Measurements from ENCODE around the gene LRRN2.

LRRN2 gene

DNA sequence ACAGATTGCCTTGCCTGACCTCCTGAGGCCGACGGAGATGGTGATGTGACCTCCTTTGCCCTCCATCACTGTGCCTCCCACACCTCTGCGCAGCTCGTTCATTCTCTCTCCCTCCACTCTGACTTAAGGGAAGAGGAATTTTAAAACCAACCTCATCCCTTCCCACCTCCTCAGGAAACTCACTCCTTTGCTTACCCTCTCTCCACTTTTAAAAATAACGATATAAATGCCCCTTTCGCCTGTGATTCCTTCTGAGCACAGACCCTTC is 21.2 kb downstream of the LRRN2 start:
- no peaks in the 10 kb centered on the region for H3K9me3 Mint-ChIP-seq
- H3K27me3 Mint-ChIP-seq: peaks cover 24% of the 10 kb centered on the region
- no peak overlapping the region for H3K4me3 Mint-ChIP-seq
- ATAC-seq: no peak
- no peak overlapping the region for H3K27ac Mint-ChIP-seq
- H3K4me1 Mint-ChIP-seq: no peaks in the 10 kb centered on the region
- no peaks in the 10 kb centered on the region for H3K36me3 Mint-ChIP-seq

DNA sequence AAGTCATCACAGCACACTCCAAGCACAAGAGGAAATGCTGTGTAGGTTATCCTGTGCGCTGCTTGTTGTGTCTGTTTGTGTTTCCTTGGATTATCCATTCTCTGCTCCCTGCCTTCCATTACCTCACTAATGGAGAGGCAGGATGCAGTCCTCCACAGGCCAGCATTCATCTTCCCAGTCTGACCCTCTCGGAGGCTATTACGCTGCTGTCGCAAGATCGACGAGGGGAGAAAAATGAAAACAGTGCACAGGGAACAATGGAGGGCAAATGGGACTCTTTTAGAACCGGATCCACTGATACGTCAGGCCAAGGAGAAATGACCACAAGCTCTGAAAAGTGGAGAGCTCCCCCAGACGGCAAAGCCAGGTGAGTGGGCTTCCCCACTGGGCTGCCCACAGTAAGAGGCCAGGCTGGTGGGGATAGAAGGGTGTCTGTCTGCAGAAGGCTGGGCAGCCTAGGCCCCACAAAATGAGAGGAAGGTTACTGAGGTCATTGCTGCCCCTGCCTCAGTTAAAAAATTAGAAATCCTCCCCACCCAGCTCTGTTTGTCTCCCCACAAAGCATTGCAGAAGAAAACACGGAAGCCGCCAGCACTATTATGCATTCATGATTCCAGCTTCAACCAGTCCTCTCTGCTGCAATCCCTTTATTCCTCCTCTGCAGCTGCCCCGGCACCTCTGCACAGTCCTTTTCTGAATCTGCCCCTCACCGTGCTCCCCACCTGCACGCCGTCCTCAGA is 21.7 kb downstream of the LRRN2 start:
- Mint-ChIP-seq H3K27ac (no peak overlapping the region), H3K4me1 (no peaks in the 10 kb centered on the region), H3K9me3 (no peaks in the 10 kb centered on the region), H3K36me3 (no peaks in the 10 kb centered on the region), H3K27me3 (peaks cover 24% of the 10 kb centered on the region), H3K4me3 (no peak overlapping the region)
- ATAC-seq: no peak

DNA sequence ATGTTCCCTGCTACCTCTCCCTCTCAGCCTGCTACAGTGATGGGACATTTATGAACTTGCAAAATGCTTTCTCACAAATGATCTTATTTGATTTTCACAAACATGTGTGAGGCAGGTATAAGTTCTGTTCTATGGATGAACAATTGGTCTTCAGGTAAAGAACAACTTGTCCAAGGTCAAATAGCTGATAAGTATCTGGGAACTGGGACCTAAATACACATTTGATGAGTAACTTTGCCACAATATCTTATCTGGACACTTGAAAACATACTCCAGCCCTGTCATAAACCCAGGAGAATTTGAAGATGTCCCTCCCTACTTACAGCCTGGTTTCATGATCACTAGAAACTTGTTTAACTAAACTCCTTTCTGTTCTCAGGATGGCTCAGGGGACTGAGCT is 23.0 kb downstream of the LRRN2 start:
- H3K4me3 Mint-ChIP-seq: no peak overlapping the region
- no peaks in the 10 kb centered on the region for H3K9me3 Mint-ChIP-seq
- no peaks in the 10 kb centered on the region for H3K36me3 Mint-ChIP-seq
- ATAC-seq: no peak
- H3K27ac Mint-ChIP-seq: no peak overlapping the region
- peaks cover 24% of the 10 kb centered on the region for H3K27me3 Mint-ChIP-seq
- no peaks in the 10 kb centered on the region for H3K4me1 Mint-ChIP-seq

DNA sequence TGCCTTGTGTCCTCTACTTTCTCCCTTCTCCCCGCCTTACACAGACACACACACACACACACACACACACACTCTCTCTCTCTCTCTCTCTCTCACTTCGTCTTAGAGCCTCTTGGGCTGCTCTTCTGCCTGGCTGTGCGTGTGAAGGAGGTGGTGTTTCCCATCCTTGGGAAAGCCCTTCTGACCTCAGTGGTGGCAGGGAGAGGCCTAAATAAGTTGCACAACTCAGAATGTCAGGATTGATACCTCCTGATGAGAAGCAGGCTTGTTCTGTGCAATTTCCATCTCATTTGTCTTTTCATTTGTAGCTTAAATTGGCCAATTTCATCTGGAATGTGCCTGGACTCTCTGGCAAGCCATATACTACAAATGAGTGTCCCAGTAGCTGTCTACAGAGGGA is 25.0 kb downstream of the LRRN2 start:
- H3K4me3 Mint-ChIP-seq: no peak overlapping the region
- no peaks in the 10 kb centered on the region for H3K9me3 Mint-ChIP-seq
- no peaks in the 10 kb centered on the region for H3K4me1 Mint-ChIP-seq
- no peak overlapping the region for H3K27ac Mint-ChIP-seq
- no peaks in the 10 kb centered on the region for H3K36me3 Mint-ChIP-seq
- no peak for ATAC-seq
- H3K27me3 Mint-ChIP-seq: peaks cover 31% of the 10 kb centered on the region

DNA sequence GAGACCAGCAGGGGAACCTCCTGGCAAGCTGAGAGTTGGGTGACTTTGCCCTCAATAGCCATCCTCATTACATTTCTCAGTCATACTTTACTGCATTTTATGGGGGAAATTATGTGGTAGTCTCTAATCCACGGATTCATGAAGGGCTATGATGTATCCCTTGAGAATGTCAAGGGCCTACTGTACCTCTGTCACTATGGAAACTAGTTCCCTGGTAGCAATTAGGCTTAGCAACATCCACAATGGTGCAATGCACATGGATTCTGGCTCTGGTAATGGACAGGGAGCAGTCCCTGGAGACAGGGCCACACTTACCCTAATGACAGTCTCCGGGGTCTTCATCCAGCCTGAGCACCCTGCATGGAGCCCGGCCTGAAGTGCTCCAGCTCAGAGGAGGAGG is 26.5 kb downstream of the LRRN2 start:
- Mint-ChIP-seq H3K27ac (no peak overlapping the region), H3K36me3 (no peaks in the 10 kb centered on the region), H3K27me3 (peaks cover 22% of the 10 kb centered on the region), H3K4me3 (no peak overlapping the region), H3K9me3 (no peaks in the 10 kb centered on the region), H3K4me1 (no peaks in the 10 kb centered on the region)
- ATAC-seq: no peak

DNA sequence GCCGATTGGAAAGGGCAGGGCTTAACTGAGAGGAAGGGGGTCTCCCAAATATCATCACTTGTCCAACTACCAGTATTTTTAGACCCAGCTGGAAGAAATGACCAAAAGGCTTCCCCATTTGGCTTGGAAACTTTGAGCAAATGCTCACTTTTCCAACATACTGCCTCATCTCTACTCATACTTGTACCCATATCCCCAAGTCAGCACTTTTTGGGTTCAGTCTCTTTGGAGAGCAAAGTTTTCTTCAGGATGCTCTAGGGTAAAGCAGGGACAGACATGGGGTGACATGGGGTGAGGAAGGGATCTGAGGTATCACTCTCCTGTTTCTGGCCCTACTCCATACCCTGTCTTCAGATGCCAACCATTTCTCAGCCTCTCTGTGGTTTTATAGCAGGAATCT is 27.2 kb downstream of the LRRN2 start:
- H3K27me3 Mint-ChIP-seq: peaks cover 17% of the 10 kb centered on the region
- no peaks in the 10 kb centered on the region for H3K9me3 Mint-ChIP-seq
- H3K36me3 Mint-ChIP-seq: no peaks in the 10 kb centered on the region
- no peak for ATAC-seq
- no peak overlapping the region for H3K27ac Mint-ChIP-seq
- H3K4me1 Mint-ChIP-seq: no peaks in the 10 kb centered on the region
- H3K4me3 Mint-ChIP-seq: no peak overlapping the region

DNA sequence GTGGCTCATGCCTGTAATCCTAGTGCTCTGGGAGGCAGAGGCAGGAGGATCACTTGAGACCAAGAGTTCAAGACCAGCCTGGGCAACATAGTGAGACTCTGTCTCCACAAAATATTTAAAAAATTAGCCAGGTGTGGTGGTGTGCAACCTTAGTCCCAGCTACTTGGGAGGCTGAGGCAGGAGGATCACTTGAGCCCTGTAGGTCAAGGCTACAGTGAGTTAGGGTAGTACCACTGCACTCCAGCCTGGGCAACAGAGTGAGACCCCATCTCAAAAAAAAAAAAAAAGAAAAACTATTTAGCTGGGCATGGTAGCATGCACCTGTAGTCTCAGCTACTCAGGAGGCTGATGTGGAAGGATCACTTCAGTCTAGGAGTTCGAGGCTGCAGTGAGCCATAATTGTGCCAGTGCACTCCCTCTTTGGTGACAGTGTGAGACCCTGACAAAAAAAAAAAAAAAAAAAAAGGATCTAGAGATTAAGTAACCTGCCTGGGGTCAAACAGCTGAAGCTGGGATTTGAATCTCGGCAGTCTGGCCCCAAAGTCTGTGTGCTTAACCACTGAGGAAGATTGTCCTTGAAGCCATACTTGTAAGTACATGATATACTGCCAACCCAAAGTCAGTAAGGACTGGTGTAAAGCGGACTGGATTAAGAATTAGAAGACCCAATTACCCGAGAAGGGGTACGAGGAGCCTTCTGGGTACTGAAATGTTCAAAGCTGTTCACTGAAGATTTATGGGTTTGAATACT is 31.8 kb downstream of the LRRN2 start:
- ATAC-seq: no peak
- no peaks in the 10 kb centered on the region for H3K4me1 Mint-ChIP-seq
- H3K27ac Mint-ChIP-seq: no peak overlapping the region
- H3K9me3 Mint-ChIP-seq: no peaks in the 10 kb centered on the region
- H3K4me3 Mint-ChIP-seq: no peak overlapping the region
- peaks cover 29% of the 10 kb centered on the region for H3K27me3 Mint-ChIP-seq
- no peaks in the 10 kb centered on the region for H3K36me3 Mint-ChIP-seq

DNA sequence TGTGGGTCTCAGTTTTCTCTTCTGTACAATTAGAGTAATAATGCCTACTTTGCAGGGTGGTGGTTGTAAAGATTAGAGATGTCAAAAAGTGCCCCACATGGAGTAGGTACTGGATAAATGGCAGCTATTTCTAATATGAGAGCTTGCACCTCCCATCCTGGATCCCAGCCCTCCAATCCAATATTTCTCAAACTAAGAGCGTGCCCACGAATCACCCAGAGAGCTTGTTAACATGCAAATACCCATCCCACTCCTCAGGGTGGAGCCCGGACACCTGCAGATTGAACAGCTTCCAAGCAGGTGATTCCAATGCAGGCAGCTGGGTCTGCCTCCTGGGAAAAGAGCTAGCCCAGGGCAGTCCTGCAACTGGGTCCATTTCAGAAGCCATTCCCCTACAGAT is 33.0 kb downstream of the LRRN2 start:
- H3K27ac Mint-ChIP-seq: no peak overlapping the region

DNA sequence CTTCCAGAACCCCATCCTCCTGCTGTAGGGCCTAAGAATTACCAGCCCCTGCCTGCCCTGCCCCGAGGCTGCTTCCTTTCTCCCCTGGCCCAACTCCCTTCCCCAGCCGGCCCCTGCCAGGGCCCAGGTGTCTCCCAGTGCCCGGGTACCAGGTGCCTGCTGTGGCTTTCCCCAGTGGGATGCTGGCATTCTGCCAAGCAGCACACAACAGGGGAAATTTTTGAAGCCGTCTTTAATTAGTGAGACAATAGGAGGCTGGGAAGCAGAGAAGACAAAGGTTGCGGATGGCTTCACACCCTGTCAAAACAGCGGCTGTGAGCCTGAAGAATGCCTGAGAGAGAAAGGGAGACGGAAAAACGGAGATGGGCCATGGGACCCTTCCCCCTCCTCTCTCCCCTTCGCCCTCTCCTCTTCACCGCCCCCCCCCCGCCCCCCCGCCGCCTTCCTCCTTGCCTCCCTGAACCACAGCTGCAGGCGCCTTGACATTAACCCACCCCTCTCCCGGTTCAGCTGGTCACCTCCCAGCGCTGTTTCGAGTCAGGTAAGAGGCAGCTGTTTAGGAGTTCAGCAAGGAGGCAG is 33.6 kb downstream of the LRRN2 start:
- Mint-ChIP-seq H3K27ac (no peak overlapping the region), H3K4me3 (no peak overlapping the region), H3K27me3 (peaks cover 29% of the 10 kb centered on the region), H3K9me3 (no peaks in the 10 kb centered on the region), H3K36me3 (no peaks in the 10 kb centered on the region), H3K4me1 (peaks cover 6% of the 10 kb centered on the region)
- no peak for ATAC-seq

More for the DNA sequence above, 33.0 kb downstream of the LRRN2 start:
- no peaks in the 10 kb centered on the region for H3K36me3 Mint-ChIP-seq
- H3K27me3 Mint-ChIP-seq: peaks cover 29% of the 10 kb centered on the region
- H3K4me3 Mint-ChIP-seq: no peak overlapping the region
- ATAC-seq: no peak
- H3K4me1 Mint-ChIP-seq: peaks cover 2% of the 10 kb centered on the region
- no peaks in the 10 kb centered on the region for H3K9me3 Mint-ChIP-seq

DNA sequence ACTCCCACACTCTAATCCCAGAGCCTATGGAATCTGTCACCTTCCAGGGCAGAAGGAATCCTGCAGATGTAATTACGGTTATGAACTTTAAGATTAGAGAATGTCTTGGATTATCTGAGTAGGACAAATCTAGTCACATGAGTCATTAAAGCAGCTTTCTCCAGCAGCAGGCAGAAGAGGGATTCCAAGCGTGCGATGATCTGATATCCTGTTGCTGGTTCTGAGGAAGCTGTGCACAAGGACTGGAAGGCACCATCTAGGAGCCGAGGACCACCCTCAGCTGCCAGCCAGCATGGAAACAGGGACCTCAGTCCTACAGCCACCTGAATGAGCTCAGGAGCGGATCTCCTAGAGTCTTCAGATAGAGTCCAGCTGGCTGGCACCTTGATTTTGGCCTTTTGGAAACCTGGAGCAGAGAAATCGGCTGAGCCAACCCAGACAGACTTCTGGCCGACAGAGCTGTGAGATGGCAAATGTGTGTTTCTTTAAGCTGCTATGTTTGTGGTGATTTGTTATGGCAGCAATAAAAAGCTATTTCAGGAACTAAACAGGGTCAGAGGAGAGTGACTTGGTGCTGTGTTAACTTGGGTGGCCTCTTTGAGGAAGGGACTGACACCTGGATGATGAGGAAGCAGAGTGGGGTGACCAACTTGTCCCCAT is 34.5 kb downstream of the LRRN2 start:
- Mint-ChIP-seq H3K27ac (no peak overlapping the region), H3K27me3 (peaks cover 27% of the 10 kb centered on the region), H3K36me3 (no peaks in the 10 kb centered on the region), H3K4me3 (no peak overlapping the region), H3K4me1 (peaks cover 6% of the 10 kb centered on the region), H3K9me3 (no peaks in the 10 kb centered on the region)
- ATAC-seq: no peak

DNA sequence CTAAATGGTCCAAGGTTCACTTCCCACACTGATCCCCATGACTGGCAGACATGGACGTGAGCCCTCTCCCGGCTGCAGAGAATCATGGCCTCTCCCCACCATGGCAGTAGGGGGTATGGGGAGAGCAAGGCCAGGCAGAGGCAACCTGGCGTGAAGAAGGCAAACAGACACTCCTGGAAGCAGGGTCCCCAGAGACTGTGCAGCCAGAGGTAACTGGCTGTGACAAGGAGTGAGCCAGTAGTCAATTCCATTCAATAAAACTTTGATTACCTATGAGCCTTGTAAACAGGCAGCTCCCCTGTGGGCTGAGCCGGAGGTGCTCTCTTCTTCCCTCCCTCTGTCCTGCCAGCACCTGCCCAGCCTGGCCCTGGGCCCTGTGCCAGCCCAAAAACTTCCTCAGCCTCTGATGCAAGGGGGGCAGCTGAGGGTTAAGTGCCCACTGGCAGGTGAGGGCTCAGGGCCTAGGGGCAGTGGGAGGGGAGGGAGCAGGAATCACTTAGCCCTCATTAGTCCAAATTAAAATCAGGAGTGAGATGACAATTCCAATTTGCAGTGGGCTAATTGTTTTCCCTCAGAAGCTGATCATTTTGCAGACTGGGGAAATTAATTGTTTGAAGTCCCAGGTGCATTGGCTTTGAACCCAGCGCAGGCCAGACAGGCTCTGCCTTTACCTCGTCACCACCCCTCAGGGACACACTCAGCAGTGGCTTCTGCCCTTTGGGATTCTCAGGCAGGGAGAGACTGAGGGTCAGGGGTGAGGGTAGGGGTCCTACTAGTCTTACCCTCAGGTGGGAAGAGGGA is 35.6 kb downstream of the LRRN2 start:
- peaks cover 18% of the 10 kb centered on the region for H3K27me3 Mint-ChIP-seq
- H3K36me3 Mint-ChIP-seq: no peaks in the 10 kb centered on the region
- no peaks in the 10 kb centered on the region for H3K9me3 Mint-ChIP-seq
- H3K4me1 Mint-ChIP-seq: peaks cover 6% of the 10 kb centered on the region
- no peak overlapping the region for H3K4me3 Mint-ChIP-seq
- ATAC-seq: no peak
- H3K27ac Mint-ChIP-seq: no peak overlapping the region

DNA sequence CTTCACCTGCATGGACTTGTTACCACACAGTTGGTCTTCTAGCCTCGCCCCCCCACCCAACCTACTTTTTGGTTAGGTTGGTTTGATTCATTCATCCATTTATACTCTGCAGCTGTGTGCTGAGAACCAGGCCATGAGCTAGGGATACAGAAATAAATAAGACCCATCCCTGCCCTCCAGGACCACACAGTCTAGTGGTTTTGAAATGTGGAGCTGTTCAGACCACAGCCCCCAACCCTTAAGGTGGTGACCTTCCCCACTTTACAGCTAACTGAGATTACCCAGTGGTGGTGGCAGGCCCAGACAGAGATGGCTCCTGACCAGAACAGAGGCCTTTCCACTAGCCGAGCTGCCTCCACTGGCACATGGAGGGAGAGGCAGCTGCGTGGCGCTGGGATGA is 37.0 kb downstream of the LRRN2 start:
- ATAC-seq: no peak

DNA sequence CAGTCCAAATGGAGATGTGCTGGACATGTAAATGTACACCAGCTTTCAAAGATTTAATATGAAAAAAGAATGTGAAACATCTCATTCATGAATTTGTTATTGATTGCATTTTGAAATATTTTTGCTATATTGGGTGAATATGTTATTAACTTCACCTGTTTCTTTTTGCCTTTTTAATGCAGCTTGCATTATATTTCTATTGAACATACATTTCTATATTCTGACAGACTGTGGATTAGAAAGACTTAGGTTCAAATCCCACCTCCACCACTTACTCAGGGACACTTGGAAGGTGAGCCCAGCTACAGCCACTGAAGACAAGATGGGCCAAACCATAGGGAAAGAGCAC is 37.8 kb downstream of the LRRN2 start:
- ATAC-seq: no peak
- peaks cover 6% of the 10 kb centered on the region for H3K4me1 Mint-ChIP-seq

More for the DNA sequence above, 37.0 kb downstream of the LRRN2 start:
- peaks cover 31% of the 10 kb centered on the region for H3K27me3 Mint-ChIP-seq
- H3K36me3 Mint-ChIP-seq: no peaks in the 10 kb centered on the region
- H3K4me1 Mint-ChIP-seq: peaks cover 6% of the 10 kb centered on the region
- H3K9me3 Mint-ChIP-seq: no peaks in the 10 kb centered on the region
- H3K27ac Mint-ChIP-seq: no peak overlapping the region
- H3K4me3 Mint-ChIP-seq: no peak overlapping the region

DNA sequence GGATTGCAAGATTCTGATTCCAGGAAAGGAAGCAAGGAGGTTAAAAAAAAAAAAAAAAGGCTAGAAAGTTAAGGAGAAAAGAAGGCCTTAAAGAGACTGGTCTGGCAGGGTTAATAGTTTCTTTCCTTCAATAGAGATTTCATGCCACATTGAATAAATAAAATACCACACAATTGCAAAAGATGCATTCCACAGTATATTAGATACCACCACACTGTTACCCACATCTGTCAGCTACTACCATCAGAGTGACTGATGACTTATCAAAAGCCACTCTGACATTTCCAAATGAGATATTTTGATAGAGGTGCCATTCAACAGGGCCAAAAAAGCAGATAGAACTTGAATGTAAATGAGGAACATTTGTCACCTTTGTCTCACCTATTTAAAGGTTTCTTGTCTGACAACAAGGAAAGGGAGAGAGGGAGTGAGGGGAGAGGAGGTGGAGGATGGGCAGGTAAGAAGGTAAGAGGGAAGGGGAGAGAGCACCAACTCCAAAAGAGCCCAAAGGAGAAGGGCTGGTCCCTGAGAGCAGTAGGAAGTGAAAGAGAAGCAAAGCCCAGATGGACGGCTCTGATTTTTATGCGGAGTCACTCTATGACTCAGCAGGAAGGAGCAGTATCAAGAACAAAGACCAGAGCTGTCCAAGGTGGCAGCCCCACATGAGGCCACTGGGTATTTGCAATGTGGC is 38.3 kb downstream of the LRRN2 start:
- Mint-ChIP-seq H3K27ac (no peak overlapping the region), H3K9me3 (no peaks in the 10 kb centered on the region), H3K36me3 (no peaks in the 10 kb centered on the region), H3K4me1 (peaks cover 6% of the 10 kb centered on the region), H3K27me3 (peaks cover 24% of the 10 kb centered on the region), H3K4me3 (no peak overlapping the region)
- ATAC-seq: no peak

More for the DNA sequence above, 37.8 kb downstream of the LRRN2 start:
- H3K27me3 Mint-ChIP-seq: peaks cover 29% of the 10 kb centered on the region
- no peaks in the 10 kb centered on the region for H3K9me3 Mint-ChIP-seq
- H3K36me3 Mint-ChIP-seq: no peaks in the 10 kb centered on the region
- no peak overlapping the region for H3K27ac Mint-ChIP-seq
- no peak overlapping the region for H3K4me3 Mint-ChIP-seq

DNA sequence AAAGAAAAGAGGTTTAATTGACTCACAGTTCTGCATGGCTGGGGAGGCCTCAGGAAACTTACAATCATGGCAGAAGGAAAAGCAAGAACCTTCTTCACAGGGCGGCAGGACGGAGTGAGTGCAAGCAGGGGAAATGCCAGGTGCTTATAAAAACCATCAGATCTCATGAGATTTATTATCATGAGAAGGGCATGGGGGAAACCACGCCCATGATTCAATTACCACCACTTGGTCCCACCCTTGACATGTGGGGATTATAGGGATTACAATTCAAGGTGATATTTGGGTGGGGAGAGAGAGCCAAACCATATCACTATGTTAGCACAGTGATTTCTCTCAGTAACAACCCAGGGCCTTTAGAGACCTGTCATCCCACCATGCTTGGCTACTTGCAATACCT is 39.9 kb downstream of the LRRN2 start:
- no peaks in the 10 kb centered on the region for H3K9me3 Mint-ChIP-seq
- H3K36me3 Mint-ChIP-seq: no peaks in the 10 kb centered on the region
- peaks cover 6% of the 10 kb centered on the region for H3K4me1 Mint-ChIP-seq
- H3K27ac Mint-ChIP-seq: no peak overlapping the region
- ATAC-seq: no peak
- H3K27me3 Mint-ChIP-seq: peaks cover 14% of the 10 kb centered on the region
- H3K4me3 Mint-ChIP-seq: no peak overlapping the region

Measured in stimulated activated memory B cell treated with anti-CD40 and anti-IgM and Interleukin-4, amounts not matched to agents 10 μg/mL and 1 μg/mL and 100 μg/mL, for 72 hours (primary cell).